HPDE6-E6E7 (cell line): ENCODE measurements around the gene TMF1.

Experiments
- DNase-seq: peaks from one replicate; pipeline ENCODE4 v3.0.0; 2011; ENCODE audit warnings: missing footprints; ENCODE audit errors: extremely low spot score

TMF1 gene

DNA sequence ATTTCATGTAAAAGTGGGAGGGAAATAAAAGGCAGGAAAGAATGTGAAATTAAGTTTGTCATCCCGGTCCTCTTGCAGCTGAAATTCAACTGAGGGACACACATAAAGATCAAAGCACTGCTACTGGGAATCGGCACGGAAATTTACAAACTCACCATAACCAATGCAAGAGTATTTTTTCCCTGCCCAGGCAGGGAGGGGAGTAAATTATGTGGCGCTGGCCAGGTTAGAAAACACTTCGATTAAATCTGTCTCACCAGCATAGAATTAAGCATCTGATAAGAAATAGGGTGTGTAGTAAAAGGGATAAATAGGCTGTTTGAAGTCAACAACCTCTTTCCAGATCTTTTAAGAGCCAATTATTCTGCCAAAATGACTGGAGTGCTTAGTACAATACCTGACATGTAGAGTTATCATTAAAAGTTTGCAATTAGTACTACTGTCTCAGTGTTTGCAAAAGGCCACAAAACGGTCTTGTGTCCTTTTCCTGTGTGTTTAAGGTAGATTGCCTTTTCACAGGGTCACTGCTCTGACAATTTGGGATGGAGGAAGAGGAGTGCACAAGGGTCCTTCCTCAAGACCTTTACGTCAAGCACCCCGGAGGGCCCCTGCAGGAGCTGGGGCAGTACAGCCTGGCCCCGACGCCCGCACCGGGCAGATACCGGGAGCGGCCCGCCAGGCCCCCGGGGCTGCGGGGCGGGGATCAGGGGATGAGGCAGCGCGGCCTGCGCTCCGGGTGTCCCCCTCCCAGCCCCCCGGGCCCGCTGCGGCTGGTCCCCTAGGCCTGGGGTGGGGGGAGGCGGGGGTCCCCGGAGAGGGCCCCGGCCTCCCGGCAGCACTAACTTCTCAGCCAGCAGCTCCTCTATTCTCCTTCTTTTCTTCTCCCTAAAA lies 27.4 kb upstream of the TMF1 start:
- no peak for DNase-seq

DNA sequence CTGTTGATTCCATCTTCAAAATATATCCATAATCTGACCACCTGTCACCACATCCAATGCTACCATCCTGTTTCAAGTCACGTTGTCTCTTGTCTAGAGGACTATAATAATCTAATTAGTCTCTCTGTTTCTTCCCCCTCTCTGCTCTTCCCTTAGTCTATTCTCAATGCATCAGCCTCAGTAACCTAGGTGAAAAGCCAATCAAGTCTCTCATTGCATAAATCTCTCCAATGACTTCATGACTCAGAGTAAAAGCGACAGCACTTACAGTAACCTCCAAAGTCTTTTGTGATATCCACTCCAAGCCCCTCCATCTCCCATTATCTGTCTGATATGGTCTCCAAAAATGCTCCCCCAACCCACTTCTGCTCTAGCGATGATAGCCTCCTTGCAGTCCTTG lies 20.8 kb upstream of the TMF1 start:
- DNase-seq: no peak

DNA sequence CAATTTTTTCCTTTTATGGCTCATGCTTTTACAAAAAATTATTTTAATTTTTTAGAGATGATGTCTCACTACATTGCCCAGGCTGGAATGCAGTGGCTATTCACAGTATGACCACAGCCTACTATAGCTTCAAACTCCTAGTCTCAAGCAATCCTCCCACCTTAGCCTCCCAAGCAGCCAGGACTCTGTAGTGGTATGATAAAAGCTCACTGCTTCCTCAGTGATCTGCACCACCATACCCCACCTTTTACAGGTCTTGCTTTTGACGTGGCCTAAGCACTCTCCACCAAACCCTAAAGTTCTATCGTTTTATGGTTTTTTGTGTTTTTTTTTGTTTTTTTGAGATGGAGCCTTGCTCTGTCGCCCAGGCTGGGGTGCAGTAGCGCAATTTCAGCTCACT lies 14.0 kb upstream of the TMF1 start:
- no peak for DNase-seq

DNA sequence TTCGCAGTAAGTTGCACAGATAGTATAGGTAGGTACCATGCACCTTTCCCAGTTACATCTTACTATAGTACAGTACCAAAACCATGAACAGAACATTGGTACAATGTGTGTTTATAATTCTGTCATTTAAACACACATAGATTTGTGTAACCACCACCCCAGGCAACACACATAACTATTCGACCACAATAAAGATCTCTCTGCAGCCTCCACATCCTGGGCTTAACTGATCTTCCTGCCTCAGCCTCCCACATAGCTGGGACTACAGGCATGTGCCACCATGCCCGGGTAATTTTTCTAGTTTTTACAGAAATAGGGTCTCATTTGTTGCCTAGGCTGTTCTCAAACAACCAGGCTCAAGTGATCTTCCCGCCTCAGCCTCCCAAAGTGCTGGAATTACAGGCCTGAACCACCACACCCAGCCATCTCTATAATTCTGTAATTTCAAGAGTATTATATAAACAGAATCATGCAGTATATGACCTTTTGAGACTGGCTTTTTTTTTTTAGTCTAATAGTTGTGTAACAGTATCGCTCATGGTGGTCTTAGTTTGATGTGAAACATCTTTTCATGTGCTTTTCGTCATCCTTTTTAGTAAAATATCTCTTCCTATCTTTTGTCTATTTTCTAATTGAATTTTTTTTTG lies 13.3 kb upstream of the TMF1 start:
- DNase-seq: no peak

DNA sequence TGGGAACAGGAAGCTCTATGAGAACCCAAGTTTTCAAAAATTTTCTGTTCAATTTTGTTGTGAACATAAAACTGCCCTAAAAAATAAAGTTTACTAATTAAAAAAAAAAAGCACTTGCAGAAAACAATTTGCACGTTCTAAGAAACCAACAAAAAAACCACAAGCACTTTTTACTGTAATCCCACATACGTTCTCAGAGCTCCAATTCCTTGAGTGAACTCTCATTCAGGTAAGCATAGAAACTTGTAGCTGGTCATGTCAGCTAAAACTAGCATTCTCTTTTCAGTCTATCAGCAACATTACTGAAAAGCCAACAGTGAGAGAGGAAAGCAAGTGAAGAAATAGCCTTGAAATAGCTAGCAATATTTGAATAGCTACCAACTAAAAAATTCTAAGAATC lies 11.5 kb upstream of the TMF1 start:
- DNase-seq: no peak

DNA sequence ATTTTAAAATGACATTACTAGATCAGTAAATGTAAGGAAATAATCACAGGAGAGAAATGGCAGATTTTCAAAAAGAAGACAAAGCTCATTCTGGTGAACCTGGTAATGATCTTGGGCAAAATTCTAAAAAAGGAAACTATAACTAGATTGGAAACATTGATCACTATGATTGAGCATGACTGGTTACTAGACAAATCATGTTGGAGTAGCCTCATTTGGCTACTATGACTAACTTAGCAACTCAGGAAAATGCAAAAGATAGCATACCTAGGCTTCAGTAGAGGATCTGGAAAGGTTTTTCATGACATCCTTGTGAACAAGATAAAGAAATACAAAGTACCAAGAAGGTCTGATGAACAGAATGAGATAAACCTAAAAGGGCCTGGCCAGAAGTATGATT lies 7.6 kb upstream of the TMF1 start:
- no peak for DNase-seq

DNA sequence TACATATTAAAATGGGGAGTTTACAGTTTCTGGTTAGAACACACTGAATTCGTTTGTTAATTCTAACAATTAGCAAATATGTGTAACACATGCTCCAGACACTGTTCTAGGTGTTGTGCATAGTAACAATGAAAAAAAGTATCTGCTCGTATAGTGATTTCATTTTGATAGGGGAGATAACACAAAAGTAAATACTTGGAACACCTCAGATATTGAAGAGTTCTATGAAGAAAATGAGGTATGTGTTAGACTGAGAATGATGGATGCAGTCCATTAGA lies 6.8 kb upstream of the TMF1 start:
- no peak for DNase-seq

DNA sequence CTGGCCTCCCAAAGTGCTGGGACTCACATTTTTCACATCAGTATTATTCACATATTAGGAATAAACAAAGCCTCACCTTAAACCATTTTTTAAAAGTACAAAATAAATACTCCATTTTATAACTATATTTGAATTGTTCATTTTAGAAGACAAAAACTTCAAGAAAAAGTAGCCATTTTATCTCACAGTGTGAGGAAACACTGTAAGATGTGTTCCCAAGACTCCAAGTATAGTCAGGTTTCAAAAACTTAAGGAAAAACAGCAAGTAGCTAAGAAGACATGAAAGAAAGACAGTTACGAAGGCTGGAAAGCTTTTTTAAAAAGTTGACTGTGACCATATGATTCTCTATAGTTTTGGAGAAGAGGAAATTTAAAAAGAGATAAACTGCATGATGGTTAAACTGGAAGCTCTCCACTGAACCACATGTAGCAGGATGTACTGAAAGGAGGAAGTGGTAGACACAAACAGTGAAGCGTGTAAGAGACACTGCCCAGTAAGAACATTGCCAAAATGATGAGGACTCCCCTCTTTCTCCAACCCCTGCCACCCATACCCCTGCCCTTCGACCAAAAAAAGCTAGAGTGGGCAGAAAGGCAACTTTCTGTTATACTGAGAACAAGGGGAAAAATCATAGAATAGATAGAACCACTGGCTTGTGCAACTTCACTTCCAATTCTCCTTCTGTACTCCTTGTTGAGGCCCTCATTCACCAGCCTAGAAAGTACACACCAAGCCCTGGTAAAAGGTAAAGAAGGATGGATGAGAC lies 6.2 kb upstream of the TMF1 start:
- DNase-seq: no peak

DNA sequence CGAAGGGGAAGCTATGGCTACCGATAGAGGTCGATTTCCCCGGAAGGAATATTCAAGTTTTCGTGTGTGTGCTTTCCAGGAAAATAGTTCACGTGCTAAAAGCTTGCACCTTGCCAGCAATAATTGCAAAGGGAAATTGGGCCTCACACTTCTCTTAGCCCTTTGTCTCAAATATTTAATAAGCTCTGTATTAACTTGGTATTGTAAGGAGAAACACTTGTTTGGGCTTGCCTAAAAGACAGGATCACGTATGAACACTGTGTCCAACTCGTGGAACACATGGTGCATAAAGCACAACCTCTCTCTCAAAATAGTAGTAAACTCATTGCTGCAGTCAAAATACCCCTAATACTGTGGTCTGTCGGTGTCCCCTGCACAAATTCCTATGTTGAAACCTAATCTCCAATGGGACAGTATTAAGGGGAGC lies 352 bp upstream of the TMF1 start:
- no peak for DNase-seq

DNA sequence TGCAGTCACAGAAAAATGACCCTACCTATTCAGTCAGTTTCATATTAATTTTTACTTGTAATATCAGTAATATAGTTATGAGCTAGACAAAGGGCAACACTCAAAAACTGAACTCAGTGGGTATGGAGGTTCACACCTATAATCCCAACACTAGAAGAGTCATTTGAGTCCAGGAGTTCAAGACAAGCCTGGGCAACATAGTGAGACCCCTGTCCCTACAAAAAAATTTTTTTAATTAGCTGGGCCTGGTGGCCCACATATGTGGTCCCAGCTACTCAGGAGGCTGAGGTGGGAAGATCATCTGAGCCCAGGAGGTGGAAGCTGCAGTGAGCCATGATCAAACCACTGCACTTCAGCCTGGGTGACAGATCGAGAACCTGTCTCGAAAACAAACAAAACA lies 3.1 kb downstream of the TMF1 start:
- no peak for DNase-seq

DNA sequence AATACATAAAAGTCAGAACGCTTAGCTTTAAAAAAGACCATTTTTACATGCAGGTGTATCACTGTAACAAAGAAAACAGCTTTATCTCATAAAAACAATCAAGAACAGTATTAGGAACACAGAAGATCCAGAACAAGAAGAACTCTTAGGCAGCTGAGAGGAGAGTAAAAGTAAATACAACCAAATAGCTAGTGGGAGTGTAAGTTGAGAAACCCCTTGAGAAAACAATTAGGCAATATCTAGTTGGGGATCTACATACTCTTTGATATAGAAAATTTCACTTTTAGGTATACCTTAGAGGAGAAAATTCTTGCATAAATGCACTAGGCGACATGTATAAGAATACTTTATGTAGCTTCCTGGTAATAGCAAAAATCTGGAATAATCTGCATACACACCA lies 7.5 kb downstream of the TMF1 start:
- DNase-seq: no peak

DNA sequence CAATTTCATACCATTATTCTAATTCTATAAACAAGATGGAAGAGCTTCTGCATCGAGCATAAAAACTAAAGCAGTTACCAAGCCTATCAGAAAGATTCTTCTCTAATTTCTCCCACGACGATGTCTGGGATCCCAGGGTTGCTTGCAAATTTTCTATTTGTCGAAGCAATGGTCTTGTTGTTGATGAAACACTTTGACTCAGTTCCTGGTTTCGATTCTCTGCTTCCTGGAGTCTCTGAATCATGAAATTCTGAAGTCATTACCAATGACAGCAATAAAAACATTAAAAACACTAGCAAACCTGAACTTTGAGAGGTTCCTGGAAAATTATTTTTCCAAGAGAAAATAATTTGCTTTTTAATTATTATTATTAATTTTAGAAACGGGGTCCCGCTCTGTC lies 18.7 kb downstream of the TMF1 start:
- DNase-seq: no peak

DNA sequence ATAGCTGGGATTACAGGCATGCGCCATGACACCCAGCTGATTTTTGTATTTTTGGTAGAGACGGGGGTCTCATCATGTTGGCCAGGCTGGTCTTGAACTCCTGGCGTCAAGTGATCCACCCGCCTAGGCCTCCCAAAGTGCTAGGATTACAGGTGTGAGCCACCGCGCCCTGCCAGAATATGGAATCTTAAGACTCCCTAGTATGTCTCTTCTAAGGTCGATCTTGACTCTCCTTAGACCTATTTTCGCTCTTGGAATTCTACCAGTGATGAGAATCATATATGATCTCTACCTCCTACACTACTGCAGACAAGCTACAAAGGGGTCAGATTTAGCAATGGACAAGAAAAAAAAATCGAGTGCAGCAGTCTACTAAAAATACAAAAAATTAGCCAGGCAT lies 19.4 kb downstream of the TMF1 start:
- DNase-seq: no peak

DNA sequence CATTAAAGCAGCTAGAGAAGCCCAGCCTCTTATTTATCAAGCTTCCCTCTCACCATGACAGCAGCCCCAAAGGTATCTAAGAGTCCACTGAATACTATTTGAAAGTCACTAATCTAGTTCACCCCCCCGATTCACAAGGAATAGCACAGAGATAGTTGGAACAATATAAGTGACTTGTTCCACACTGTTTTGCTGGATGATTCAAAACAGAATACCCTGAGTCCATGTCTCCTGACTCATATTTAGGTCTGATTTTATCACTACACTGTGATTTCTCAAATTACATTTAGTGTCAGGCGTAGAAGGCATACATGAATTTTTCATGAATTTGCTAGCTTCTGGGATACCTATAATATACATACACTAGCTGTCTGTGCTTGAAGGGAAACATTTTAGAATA lies 20.0 kb downstream of the TMF1 start:
- DNase-seq: no peak

DNA sequence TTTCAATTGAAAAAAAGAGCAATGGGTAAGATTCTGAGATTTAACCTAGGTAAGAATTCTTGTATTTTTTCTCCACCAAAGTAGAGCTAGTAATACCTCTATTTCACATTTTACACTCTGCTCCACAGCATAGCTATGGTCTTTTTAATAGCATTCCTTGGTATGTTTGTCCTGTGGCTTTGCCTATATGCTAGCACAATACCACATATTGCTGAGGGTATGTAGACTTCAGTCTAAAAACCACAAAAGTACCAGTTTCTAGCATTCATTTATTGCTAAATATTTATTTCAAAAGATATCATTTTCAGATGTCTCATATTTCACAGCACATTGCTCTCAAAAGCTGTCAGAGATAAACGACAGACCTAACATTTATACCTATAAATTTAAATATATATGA lies 20.5 kb downstream of the TMF1 start:
- DNase-seq: no peak

DNA sequence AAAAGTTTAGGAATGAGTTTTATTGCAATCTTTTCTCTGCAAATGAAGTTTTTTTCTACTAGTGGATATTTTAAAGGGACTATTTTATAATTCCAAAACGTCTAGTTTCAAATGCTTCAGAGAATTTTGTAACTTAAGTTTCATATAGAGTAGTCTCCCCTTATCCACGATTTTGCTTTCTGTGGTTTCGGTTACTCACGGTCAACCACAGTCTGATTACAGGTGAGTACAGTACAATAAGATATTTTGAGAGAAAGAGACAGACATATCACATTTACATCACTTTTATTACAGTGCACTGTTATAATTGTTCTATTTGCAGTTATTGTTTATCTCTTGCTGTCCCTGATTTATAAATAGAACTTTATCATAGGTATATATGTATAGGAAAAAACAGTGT lies 31.3 kb downstream of the TMF1 start:
- no peak for DNase-seq

DNA sequence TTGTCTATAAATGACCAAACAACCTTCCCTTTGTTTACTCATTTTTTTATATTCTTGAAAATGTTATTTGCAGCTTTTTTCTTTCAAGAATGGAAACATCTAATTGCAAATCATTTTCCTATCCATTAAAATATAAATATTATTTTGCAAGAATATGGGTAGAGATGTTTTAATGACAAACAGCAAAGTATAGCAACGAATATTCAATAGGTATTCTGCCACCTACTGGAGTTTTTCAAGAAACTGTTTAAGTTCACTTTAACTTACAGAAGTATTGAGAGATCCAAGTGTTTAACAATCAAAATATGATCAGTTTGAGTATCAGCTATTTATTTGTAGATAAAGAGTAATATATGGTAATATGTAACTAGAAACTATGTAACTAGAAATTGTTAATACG lies 31.7 kb downstream of the TMF1 start:
- no peak for DNase-seq

DNA sequence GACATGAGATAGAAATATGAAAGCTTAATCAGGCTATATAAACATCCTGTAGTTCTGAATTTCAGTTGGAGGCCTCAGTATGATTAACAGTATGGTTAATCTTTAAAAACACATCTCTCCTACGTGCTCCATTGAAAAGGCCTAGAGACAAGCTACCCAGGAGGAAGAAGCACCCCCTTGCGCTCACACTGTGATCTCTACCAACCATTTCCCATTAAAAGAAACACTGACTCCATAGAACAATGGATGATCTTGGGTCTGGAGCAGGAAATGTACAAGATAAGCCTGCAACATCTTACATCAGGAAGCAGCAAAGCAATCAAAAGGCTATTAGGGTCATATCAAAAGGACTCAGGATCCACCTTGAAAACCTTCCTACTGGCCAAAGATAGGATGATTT lies 35.2 kb downstream of the TMF1 start:
- DNase-seq: no peak

DNA sequence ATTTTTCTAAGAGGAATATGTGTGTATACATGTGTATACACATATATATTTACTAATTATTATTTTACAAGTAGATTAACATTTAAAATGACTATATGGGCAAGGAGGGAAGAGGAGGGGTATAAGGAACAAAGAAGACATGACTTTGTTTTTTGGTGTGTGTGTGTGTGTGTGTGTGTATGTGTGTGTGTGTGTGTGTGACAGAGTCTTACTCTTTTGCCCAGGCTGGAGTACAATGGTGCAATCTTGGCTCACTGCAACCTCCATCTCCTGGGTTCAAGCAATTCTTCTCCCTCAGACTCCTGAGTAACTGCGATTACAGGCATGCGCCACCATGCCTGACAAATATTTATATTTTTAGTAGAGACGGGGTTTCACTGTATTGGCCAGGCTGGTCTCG lies 36.0 kb downstream of the TMF1 start:
- no peak for DNase-seq

DNA sequence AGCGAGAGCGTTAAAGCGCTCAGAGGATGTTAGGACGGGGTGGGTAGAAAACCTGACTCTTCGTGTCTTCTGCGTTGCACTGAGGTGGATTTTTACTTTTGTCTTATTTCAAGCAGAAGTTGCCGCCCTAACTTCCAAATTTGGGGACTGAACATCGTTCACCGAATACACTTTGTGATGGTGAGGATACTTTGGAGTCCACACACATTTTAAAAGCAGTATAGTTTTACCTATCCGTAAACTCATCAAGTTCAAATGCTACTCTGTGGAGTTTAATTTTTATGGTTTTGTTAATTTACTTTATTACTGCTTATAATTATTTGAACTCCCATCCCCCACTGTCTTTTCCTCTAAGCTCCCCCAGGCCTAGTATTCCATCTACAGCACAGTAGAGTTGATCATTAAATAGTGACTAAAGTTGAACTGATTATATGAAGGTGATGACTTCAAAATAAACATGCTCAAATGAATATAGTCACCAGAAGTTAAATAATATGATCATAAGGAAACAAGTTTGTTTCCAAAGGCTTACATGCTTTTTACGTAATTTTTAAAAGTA lies 38.0 kb downstream of the TMF1 start:
- DNase-seq: no peak

DNA sequence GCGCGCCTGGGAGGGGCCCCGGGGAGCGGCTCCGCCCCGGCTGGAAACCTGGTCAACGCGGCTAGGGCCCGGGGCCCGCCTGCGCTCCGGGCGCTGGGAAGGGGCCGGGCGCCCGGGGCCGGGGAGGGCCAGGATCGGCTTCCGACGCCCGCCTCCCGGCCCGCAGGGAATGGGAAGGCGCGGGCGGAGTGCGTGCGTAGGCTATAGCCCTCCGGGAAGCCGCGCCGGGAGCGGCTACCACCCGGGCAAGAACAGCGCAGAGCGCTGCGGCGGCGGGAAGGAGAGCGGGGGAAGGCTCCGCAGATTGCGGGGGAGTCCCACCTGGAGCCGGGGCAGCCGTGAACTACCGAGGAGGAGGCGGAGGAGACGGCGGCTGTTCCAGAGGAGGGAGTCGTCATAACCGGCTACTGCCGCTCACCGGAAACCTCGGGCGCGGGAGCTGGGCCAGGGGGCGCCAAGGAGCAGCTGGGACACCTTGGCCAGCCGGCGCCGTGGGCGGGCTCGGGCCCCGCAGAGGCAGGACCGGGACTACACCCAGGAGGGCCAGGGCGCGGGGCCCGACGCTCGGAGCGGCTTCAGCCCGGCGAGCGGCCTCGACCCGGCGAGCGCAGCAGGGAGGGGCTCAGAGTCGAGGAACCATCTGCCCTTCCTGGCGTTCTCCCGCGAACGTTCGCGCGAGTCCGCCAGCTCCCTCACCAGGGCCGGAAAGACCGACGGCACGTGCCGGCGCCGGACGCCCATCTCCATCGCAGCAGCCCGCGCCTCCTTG lies 38.7 kb downstream of the TMF1 start, which contains the start of gene EOGT:
Gene EOGT, minus strand, starts transcription at position 432 of the 769 bp plus-strand sequence. CDS start 3,838 bp downstream, outside the sequence.
- DNase-seq: no peak

DNA sequence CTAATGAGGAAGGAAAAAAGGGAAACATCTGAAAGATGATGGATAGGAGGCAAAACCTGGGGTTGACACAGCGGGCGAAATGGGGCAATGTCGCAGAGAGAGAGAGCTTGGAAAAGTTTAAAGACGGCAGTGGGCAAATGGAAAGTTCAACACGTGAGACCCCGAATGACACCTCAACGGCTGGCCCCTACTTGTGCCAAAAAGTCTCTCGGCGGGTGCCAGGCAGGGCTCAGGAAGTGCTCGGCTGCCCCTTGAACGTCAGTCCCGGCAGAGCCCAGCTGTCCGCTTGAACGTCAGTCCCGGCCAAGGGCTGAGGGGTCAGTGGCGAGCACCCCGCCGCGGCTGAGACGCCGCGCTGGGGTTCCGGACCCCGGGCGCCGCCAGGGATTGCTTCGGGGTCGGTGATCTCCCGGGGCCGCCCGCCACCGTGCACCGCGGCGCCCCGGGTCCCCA lies 39.3 kb downstream of the TMF1 start:
- no peak for DNase-seq
